ENCODE results near the gene SLC44A1.
A peak's percentile ranks its signal among the peaks of the same experiment; 100 is the strongest.

SLC44A1 gene

DNA sequence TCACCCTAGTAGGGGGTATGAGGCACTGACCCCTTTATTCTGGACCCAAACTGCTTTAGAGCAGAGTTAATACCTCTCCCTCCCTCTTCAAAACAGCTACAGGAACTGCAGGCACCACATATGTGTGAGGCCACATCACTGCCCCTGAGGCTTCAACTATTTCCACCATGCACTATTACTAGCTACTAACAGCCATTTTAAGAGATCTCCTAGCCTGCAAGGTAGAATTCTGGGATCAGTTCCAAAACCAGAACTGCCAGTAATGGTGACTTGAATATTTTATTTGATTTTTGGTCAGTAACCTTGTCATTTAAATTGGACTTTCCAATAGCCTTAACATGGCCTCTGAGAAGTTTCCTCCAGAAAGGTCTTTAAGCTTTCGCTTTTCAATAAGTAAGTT lies 148.1 kb downstream of the SLC44A1 start:
- no peak for DNase-seq (ENCODE audit: low read depth, low spot score)

DNA sequence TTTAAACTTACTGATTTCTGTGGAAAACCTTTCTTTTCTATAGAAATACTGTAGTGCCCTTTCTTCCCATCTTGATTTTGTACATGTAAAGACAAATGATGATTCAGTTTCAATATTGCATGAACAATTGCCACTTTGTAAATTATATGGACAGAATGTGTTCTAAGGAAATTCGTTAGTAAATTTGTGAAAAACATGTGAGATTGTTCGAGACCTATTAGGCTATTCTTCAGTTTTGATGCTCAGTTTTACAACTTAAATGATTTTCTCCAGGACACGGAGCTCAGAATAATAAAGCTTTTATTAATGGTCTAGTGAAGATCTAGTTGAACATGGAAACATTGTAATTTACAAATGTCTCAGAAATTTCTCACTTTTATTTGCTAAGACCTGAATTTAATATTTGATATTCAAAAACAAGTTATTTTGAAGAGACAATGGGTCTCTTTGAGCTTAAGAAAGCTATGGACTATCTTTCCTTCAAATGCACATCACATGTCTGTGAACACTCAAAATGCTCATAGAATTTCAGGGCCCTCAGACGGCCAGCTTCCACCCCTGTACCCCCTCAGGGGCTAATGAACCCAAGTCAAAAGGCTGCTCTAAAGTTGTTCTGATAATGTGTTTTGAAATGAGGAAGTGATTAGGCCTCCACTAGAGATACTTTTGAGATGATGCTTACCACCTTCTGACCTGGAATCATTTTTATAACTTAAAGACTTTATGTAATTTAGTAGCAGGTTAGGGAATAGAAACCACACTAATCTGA lies 149.3 kb downstream of the SLC44A1 start:
- no peak for DNase-seq (ENCODE audit: low read depth, low spot score)

DNA sequence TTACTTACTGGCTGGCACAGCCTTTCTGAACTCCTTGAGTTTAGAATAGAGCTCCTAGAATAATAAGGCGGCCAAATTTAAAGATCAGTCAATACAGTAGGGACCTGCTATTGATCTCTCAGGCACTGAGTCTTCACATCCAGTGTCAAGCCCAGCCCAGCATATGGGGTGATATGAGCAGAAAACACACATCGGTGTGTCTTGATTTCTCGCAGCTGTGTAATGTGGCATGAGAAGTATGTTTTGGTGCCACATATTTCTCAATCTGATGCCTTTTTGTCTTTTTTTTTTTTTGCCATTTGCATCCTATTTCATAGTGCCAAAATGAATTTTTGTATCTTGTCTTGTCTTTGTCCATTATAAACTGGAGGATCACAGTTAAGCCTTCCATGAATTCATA lies 152.0 kb downstream of the SLC44A1 start:
- DNase-seq (ENCODE audit: low read depth, low spot score) = no peak

DNA sequence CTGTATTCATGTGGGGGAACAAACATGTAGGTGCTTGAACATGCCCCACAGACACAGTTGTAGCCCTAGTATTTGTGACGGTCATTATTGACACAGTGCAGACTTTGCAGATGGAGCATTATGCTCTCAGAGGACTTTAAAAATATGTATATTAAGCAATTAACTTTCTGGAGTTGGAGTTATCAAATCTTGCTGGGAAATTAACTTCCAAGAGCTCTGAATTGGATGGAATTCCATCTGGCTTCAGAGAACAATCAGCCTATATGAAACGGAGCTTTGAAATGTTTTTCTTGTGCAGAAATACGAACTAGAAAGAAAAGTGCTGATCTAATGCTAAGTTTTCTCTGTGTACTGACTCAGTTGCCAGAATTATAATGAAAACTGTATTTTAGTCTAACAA lies 152.4 kb downstream of the SLC44A1 start:
- no peak for DNase-seq (ENCODE audit: low read depth, low spot score)

DNA sequence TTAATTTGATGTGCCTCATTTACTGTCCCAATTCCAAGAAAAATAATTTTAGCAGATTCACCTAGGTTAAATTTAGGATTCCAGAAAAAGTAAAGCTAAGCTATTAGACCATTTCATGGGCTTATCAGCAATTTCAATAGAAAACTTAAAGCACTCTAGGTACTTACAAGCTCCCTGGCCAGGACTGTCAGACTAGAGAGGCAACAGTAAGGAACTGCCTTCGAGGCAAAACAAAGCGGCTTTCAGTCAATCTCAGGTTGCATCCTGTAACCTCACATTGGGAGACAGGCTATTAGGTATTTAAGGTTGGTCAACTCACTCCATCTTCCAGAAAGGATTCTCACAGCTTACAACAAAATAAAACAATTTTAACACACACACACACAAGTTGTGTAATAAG lies 154.7 kb downstream of the SLC44A1 start:
- DNase-seq (ENCODE audit: low read depth, low spot score) = peak; percentile 31

DNA sequence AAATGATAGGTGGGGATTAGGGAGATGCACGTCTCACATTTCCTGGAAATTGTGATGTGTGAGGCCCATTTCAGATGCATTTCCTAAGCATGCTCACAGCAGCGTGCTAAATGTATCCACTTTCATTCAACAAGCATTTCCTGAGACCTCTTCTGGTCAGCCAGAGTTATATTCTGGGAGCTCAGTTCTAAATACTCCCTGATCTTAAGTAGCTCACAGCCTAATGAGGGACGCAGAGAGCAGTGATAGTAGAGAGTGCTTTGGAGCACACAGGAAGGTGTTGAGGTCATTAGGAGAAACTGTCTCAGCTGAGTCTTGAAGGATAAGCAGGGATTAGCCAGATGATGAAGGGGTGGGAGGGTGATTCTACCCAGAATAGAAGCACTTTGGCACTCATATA lies 157.2 kb downstream of the SLC44A1 start:
- DNase-seq (ENCODE audit: low read depth, low spot score) = no peak

DNA sequence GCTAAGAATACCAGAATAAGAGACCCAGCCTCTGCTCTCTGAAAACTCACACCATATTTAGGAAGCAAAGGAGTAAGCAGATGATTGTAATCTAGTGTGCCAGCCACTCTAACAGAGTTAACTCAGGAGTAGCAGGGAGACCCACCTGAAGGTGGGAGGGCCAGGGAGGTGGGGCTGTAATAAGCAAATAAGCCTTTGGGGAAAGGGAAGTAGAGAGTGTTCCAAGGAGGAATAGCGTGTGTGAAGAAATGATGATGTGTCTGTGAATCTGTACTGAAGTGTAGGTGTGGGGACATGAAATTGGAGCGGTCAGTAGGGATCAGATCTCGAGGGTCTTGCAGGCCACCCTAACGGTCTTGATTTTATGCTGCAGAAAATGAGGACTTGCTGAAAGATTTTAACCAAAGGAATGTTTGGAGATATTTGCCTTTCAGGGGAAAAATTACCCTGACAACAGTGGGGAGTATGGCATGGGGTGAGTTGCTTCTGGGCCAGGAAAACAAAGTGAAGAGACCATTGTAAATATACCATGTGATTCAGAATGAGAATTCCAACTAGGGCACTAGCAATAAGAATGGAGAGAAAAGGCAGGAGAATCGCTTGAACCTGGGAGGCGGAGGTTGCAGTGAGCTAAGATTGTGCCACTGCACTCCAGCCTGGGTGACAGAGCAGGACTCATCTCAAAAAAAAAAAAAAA lies 159.2 kb downstream of the SLC44A1 start:
- DNase-seq (ENCODE audit: low read depth, low spot score) = no peak

DNA sequence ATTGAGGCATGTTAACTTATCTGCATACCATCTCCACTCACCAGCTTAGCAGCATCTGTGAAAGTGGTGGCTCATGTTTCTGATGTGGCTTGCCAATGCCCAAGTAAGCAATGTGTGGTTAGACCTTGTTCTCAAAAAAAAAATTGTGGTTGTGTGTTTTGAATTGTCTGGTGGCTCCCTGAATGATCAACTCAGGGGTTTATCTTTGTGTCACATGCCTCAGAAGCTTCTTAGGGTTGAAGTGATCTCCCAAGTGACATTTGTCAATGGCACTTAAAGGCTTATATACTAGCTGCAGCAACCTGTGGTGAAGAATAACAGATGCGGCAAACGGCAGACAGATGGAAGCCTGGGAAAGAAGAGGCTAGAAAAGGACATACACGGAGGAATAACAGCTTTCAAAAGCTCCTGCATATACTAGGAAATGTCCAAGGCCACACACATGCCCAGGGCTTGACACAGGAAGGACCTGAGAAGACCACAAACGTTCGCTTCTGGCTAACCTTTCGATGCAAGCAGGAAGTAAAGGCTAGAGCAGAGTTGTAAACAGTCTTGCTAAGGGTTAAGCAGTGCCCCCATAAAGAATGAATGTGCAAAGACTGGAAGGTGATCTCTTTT lies 161.2 kb downstream of the SLC44A1 start:
- no peak for DNase-seq (ENCODE audit: low read depth, low spot score)

DNA sequence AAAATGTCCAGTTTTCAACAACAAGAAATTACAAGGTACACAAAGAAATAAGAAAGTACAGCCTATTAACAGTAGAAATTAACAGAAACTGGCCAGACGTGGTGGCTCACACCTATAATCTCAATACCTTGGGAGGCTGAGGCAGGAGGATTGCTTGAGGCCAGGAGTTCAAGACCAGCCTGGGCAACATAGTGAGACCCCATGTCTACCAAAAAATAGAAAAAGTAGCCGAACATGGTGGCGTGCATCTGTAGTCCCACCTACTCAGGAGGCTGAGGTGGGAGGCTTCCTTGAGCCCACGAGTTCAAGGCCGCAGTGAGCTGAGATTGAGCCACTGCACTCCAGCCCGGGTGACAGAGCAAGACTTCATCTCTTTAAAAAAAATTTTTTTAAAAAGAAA lies 161.9 kb downstream of the SLC44A1 start:
- DNase-seq (ENCODE audit: low read depth, low spot score) = no peak

DNA sequence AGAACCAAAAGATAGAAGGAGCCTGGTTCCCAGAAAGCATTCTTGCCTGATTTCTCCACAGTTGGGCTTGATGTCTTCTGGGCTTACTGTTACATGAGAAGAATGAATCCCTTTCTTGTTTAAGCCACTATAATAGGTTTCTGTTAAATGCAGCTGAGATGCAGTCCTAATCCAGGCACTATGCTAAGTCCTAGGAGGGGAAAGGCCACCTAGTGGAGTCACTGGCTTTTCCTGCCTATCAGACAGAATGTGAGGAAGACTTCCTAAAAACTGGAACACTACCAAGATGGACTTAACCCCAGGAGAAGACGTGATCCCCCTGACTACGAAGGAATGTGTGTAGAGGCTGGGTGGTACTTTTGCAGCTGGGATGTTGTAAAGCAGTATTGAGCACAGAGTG lies 169.1 kb downstream of the SLC44A1 start:
- peak; percentile 30 for DNase-seq (ENCODE audit: low read depth, low spot score)

DNA sequence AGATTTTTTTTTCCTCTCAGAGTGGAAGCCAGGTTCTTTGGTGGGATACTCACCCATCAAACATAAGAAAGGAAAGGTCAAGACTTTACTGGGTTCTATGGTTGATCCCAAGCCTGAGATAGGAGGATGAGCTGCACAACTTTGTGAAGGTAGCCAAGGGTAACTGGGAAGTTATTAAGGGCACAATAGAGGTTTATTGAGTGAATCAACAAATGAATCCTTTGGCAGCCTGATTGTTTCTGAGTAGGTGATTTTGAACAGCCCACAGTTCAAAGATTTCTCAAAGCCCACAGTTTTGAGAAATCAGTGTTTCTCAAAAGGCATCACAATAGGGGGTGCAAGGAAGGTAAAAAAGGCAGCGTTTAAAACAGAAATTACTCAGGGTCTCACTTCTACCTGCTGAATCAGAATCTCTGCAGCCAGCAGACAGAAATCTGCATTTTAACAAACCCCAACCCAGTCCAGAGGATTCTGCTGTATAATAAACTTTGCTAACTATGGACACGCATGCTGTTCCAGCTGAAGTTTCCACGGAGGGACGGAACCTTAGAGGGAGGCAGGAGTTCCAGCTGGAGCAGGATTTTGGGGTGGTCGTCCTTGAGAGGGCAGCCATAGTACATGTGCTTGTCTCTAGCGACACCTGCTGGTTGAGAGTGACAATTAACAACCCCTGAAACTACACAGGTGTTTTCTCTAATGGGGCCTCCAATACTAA lies 170.7 kb downstream of the SLC44A1 start:
- DNase-seq (ENCODE audit: low read depth, low spot score) = peak; percentile 68

DNA sequence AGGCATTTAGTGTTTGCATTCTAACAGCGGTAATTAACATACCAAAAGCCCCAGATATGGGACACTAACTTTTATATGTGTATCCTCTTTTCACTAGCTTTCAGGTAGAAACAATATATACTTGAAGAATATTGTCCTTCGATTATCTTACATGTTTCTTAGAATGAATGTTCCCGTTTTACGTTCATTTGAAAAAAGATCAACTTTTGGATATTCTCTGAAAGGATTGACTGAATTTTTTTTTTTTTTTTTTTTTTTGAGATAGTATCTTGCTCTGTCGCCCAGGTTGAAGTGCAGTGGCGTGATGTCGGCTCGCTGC lies 171.2 kb downstream of the SLC44A1 start:
- no peak for DNase-seq (ENCODE audit: low read depth, low spot score)

DNA sequence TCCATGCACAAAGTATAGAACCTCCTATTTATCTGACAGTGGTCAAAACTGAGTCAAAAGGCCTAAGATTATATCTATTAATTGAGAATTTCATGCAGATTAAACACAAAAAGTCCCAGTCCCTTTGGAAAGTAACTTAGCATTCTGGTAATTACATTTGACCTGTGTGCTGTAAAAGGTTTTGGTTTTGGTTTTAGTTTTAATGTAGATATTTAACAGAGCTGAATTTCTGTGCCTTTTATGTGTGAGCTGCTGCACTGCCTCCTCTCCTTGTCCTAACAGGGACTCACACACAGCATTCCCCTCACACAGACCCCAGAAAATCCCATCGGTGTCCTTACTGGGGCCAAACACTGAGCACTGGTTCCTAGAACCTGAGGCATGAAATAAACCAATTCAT lies 172.4 kb downstream of the SLC44A1 start:
- DNase-seq (ENCODE audit: low read depth, low spot score) = no peak

DNA sequence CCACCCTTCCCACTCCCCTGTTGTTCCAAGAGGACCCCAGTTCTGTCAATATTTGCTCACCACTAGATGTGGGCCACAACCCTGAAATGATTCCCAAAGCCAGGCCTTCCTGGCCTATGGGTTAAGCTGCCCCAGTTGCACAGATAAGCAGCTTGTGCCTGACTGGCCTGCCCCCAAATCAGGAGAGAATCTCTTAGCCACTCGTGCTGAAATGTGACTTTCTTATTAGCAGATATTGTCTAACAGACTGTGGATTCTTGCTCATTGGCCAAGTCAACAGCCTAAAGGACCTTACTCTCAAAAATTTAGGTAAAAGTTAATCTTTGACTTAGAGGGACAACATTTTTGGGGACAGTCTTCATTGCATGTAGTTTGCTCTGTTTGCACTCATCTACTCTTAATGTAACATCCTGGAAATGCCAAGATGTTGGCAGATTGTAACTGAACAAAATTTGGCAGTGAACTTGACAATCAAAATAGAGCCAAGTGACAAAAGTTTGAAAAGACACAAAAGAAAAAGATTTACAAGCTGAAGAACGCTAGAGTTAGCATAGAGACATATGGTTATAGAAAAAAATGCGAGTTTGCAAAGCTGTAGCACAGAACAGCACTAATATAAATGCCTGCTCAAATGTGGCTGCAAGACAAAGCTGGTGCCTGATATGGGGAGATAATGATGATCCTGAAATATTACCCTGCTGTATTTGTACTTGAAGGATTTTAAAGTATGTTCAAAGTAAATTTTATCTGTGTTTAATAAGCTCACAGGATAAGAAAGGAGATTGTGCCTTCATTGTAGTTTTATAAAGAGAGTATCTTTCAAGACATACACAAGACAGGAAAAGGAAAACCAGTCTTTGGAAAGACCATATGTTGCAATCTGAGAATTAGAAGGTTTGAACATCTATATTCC lies 174.4 kb downstream of the SLC44A1 start:
- no peak for DNase-seq (ENCODE audit: low read depth, low spot score)

DNA sequence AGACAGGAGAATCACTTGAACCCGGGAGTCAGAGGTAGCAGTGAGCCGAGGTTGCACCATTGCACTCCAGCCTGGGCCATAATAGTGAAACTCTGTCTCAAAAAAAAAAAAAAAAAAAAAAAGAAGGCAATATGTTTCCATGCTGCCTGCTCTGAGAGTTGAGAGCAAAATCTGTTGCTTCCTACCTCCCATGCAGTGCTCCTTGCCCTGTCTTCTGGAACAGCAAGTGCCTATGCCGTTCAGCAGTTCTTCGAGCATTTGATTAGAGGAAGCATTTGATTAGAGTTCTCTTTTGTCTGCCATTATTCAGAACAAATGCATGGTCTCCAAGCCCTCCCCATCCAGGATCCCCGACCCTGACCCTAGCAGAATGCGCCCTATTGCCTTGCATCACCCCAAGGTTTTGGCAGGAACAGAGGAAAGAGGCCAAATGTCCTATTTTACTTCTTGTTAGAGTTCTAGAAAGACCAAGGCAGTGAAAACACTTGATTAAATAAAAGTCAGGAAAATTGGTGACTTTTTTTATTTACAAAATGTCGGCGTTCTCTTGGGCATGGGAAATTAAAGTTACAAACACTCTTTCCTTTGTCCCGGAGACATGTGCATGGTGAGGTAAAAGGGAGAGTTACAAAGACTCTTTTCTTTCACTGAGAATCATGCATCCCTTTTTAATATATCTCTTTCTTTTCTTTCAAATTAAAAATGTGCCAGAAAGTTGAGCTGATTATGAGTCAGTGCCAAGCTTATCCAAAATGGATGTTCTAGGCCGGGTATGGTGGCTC lies 175.6 kb downstream of the SLC44A1 start:
- DNase-seq (ENCODE audit: low read depth, low spot score) = no peak

DNA sequence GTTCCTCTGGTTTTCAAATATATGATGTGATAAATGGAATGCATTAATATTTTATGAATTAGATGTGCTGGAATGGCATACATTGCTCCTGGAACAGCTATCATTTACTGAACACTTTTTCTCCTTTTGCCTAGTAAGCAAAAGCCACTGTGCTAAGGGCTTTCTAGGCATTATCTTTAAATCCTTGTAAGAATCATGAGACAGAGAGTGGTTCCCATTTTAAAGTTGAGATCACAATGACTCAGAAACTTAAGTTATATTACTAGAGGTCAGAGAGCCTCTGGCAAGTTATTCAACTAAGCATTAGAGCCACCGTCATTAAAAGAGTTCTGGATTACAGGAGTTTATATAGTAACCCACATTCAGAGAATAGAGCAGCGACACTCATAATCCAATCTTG lies 176.7 kb downstream of the SLC44A1 start:
- no peak for DNase-seq (ENCODE audit: low read depth, low spot score)

DNA sequence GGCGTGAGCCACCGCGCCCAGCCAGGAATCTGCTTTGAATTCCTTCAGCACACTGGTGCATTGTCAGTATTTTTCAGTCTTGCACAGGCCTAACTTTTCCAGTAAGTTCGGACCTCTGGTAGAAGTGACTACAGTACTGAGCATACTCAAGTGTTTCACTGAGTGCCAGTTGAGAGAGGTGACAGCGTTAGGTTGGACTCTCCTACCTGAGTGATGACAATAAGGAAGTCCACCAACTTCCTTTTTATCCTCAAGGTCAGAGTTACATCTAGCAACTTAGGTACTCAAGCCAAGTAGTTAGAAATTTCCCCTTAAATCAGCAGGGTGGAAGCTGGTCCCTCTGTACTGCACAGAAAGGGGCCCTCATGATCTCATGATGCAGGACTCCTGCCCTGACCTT lies 177.4 kb downstream of the SLC44A1 start:
- no peak for DNase-seq (ENCODE audit: low read depth, low spot score)

DNA sequence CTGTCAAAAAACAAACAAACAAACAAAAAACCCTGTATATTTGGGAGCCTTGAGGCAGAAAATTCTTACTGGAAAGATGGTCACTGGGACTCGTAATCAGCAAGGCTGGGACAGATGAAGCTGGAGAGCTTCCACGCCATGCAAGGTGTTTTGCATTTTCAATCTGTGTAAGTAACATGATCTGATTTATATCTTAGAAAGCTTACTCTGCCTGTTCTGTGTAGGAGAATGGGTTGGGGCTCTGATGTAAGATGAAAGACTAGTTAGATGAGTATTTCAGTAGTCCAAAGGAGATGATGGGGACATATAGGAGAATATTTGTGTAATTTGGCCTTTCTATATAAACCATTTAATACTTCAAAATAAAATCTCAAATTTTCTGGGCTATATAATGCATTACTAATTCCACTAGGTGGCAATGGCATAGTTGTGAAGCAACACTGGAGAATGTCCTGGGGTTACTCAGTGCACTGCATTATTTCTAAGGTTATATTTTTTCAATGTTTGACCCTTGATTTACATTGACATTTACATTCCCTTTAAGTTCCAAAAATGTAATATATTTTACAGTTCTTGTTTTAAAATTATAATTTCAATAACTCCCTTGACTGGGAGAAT lies 181.5 kb downstream of the SLC44A1 start:
- no peak for DNase-seq (ENCODE audit: low read depth, low spot score)

DNA sequence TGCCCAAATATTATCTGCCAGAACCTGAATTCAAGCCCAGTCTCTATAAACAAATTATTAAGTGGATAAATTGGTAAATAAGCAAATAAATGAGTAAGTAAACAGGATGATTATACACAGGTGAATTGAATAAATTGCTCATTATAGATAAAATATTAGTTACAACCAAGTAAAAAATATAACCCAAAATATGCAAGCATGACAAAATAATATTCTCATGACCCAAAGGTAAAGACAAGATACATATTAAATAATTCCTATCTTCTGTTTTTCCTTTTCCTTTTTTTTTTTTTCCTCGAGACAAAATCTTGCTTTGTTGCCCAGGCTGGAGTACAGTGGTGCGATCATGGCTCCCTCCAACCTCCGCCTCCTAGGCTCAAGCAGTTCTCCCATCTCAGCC lies 182.2 kb downstream of the SLC44A1 start:
- no peak for DNase-seq (ENCODE audit: low read depth, low spot score)

Measured in ELF-1 (cell line).